Body of pancreas (tissue), 4 donors: ENCODE measurements around the gene CIAPIN1. TPM values are rescaled to one million over a fixed set of nuclear protein-coding genes. Genes with fewer than 3 reads are reported as not detected.

ENCODE experiments used
- ATAC-seq: fragments of 150-250 bp; one replicate; pipeline ENCODE4 v1.9.1; 2016
- DNase-seq, 4 donors: peaks; one replicate each; pipeline ENCODE4 v3.0.0-alpha.2; 2019
- H3K27ac ChIP-seq, 4 donors: fragments of 200-600 bp; sonication (generic); 1 replicate in 3 of 4; 2 replicates in 1 of 4; pipeline versions ENCODE4 v1.5.1 to v1.6.1; 2016 to 2019; ENCODE audit warnings: mild to moderate bottlenecking in 1 of 4, mixed read lengths in 1 of 4, moderate library complexity in 1 of 4
- H3K27me3 ChIP-seq, 2 donors: fragments of 200-600 bp; sonication (generic); one replicate each; pipeline ENCODE4 v1.6.0; 2016; ENCODE audit warnings: mild to moderate bottlenecking in 1 of 2
- H3K36me3 ChIP-seq, 2 donors: fragments of 200-600 bp; sonication (generic); replicated peaks in 1 of 2; 2 replicates each; pipeline ENCODE4 v1.5.1; 2016; ENCODE audit warnings: low read depth in 2 of 2; ENCODE audit not compliant: insufficient read depth in 1 of 2
- H3K4me1 ChIP-seq: fragments of 200-600 bp; sonication (generic); one replicate; pipeline ENCODE4 v1.6.0; 2016
- H3K4me3 ChIP-seq, 2 donors: fragments of 200-600 bp; sonication (generic); 1 replicate in 1 of 2; 2 replicates in 1 of 2; pipeline ENCODE4 v1.5.1; 2016 to 2019
- H3K9me3 ChIP-seq, 3 donors: fragments of 200-600 bp; sonication (generic); 1 replicate in 2 of 3; 2 replicates in 1 of 3; pipeline ENCODE4 v1.5.1; 2016
- POLR2A ChIP-seq, 3 donors: fragments of 450-650 bp; IDR thresholded peaks; one replicate each; pipeline ENCODE4 v1.6.1; 2016; ENCODE audit warnings: antibody characterized with exemption in 3 of 3, mild to moderate bottlenecking in 2 of 3
- WGBS, 2 donors: methylation state at CpG; one replicate each; pipeline ENCODE4 v1.1.5; 2017; 5-methylcytosine and 5-hydroxymethylcytosine counted together
- intact Hi-C: fragments of 100-400 bp; cut with DNase I; formaldehyde crosslinking; loops from one replicate; pipeline ENCODE4 v1.15.1; 2023
- total RNA-seq, 2 donors: library from RNA; depleted of rRNA; stranded (reverse); fragments of >200 nt; gene quantifications; one replicate each; pipeline ENCODE4 v1.1.0, GENCODE V29; 2016
- TF ChIP-seq, protein P1 (sequence below), 7 experiments: fragments of 450-650 bp in 4 of 7; fragments of 200-600 bp in 3 of 7; sonication (generic) in 3 of 7; IDR thresholded peaks; one replicate each; pipeline ENCODE4 v1.5.1; 2016 to 2019; ENCODE audit warnings: antibody characterized with exemption in 7 of 7

The CIAPIN1 gene
- total RNA-seq, 2 donors from 2014 or later: 13.5 to 19.4 TPM

DNA sequence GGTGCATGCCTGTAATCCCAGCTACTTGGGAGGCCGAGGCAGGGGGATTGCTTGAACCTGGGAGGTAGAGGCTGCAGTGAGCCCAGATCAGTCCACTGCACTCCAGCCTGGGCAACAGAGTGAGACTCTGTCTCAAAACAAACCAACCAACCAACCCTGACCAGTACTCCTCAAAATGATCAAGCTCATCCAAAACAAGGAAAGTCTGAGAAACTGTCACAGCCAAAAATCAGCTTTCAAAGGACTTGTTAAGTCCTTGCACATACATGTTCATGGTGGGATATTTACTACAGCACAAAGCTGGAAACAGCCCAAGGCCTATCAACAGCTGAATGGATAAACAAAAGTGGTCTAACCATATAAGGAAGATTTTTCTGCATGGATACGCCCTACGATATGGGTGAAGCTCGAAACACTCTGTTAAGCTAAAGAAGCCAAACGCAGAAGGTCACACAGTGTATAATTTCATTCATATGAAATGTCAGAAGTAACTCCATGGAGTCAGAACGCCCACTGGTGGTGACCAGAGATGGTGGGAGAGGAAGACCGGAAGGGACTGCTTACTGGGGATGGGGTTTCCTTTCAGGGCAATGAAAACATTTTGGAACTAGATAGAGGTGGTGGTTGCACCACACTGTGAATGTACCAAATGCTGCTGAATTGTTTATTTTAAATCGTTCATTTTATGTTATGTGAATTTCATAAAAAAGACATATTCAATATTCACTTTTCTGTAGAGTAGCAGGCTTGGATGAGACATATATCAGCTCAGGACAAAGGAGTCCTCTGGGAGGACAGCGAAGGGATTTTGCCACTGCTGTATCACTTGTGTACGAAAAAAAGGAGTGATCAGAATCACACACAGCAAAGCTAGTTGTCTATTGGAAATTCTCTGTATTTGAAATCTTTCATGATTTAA lies 24.9 kb downstream of the CIAPIN1 start:
- WGBS, 2 donors: 22 to 29% methylated on average over 10 of the region's 10 CpGs

DNA sequence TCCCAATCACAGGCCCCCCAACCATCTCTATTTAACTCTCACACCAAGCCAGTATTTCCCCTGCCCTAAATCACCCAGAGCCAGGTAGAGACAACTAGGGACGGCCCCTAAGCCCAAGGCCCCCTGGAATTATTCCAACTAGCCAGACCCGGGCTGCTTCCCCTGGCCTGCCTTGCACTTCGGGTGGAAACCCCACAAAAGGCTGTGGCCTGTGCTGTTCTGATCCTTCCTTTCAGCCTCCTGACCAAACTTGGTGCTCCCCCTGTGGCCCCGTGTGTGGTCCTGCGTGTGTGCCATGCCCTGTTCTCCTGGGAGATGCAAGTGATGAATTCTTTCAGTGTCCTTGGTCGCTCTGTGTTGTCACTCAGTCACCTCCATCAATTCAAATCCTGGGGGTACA lies 27.7 kb downstream of the CIAPIN1 start:
- WGBS, 2 donors: 55 to 59% methylated on average over 6 of the region's 6 CpGs
- TF ChIP-seq, protein P1, sequence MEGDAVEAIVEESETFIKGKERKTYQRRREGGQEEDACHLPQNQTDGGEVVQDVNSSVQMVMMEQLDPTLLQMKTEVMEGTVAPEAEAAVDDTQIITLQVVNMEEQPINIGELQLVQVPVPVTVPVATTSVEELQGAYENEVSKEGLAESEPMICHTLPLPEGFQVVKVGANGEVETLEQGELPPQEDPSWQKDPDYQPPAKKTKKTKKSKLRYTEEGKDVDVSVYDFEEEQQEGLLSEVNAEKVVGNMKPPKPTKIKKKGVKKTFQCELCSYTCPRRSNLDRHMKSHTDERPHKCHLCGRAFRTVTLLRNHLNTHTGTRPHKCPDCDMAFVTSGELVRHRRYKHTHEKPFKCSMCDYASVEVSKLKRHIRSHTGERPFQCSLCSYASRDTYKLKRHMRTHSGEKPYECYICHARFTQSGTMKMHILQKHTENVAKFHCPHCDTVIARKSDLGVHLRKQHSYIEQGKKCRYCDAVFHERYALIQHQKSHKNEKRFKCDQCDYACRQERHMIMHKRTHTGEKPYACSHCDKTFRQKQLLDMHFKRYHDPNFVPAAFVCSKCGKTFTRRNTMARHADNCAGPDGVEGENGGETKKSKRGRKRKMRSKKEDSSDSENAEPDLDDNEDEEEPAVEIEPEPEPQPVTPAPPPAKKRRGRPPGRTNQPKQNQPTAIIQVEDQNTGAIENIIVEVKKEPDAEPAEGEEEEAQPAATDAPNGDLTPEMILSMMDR (IDR thresholded peaks at IDR 0.05): no peak
- TF ChIP-seq POLR2A (IDR thresholded peaks at IDR 0.05): no peak
- Histone ChIP-seq H3K27me3 (no peaks in the 10 kb centered on the region), H3K9me3 (no peaks in the 10 kb centered on the region), H3K36me3 (no peaks in the 10 kb centered on the region), H3K4me3 (no peak overlapping the region), H3K4me1 (peaks cover 23% of the 10 kb centered on the region), H3K27ac (no peak overlapping the region)
- DNase-seq (no peak), ATAC-seq (no peak)
- intact Hi-C loops: loop anchor here (5.0 kb wide), 1 partner anchor 98 kb away; no protein-coding TSS in a partner anchor

More for the DNA sequence above, 24.9 kb downstream of the CIAPIN1 start:
- TF ChIP-seq, protein P1 (IDR thresholded peaks at IDR 0.05): peak; percentile 29 to 73 (median 56)
- no peak for TF ChIP-seq POLR2A (IDR thresholded peaks at IDR 0.05)
- H3K4me3 ChIP-seq: no peak overlapping the region
- no peaks in the 10 kb centered on the region for H3K27me3 ChIP-seq
- intact Hi-C loops: no loop called here
- H3K4me1 ChIP-seq: peaks cover 14% of the 10 kb centered on the region
- DNase-seq (peak; percentile 54 to 73 (median 66)), ATAC-seq (peak; percentile 62)
- H3K36me3 ChIP-seq: no peaks in the 10 kb centered on the region
- no peaks in the 10 kb centered on the region for H3K9me3 ChIP-seq
- no peak overlapping the region for H3K27ac ChIP-seq

DNA sequence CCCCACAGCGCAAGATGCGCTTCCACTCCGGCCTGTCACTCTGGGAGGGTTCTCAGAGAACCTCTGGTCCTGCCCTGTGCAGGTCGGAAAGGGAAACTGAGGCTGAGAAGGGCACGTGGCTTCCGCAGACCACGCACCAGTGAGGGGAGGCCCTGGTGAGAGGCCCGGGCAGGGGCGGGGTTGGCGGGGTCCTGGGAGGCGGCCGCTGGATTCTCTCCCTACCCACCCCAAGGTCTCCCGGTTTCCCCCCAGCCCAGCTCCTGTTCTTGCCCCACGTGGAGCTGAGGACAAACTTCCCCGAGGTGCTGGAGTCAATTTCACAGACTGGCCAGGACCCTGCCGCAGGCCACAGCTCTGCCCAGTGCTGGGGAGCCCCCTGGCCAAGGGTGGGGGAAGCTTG lies 31.1 kb downstream of the CIAPIN1 start:
- Histone ChIP-seq H3K27me3 (no peaks in the 10 kb centered on the region), H3K27ac (no peak overlapping the region), H3K9me3 (no peaks in the 10 kb centered on the region), H3K4me1 (peaks cover 18% of the 10 kb centered on the region), H3K36me3 (no peaks in the 10 kb centered on the region), H3K4me3 (no peak overlapping the region)
- intact Hi-C loops: loop anchor here (2.0 to 5.0 kb wide), 2 partner anchors 101 to 113 kb away; no protein-coding TSS in a partner anchor
- WGBS, 2 donors: 71 to 81% methylated on average over 6 to 13 of the region's 16 CpGs
- DNase-seq (no peak), ATAC-seq (no peak)
- TF ChIP-seq, protein P1 (IDR thresholded peaks at IDR 0.05): no peak
- no peak for TF ChIP-seq POLR2A (IDR thresholded peaks at IDR 0.05)

DNA sequence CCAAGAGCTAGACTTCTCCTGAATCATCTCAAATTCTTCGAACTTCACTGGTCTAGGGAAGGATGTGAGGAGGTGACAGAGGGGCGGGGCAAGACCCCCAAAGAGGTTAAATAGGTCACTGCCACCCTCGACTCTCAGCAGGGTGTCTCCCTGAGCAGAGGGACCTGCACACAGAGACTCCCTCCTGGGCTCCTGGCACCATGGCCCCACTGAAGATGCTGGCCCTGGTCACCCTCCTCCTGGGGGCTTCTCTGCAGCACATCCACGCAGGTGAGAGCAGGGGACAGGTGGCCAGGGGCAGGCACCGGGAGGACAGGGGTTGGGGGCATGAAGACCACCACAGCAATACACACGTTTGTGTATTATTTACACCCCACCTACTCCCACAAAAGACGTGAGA lies 33.5 kb downstream of the CIAPIN1 start:
- no peak overlapping the region for H3K27ac ChIP-seq
- TF ChIP-seq, protein P1 (IDR thresholded peaks at IDR 0.05): no peak
- no peak for TF ChIP-seq POLR2A (IDR thresholded peaks at IDR 0.05)
- no peak for DNase-seq
- no peaks in the 10 kb centered on the region for H3K27me3 ChIP-seq
- H3K9me3 ChIP-seq: no peaks in the 10 kb centered on the region
- no peak overlapping the region for H3K4me3 ChIP-seq
- peaks cover 12% of the 10 kb centered on the region for H3K4me1 ChIP-seq
- H3K36me3 ChIP-seq: no peaks in the 10 kb centered on the region
- intact Hi-C loops: no loop called here
- WGBS, 2 donors: 52 to 66% methylated on average over 4 to 7 of the region's 7 CpGs
- no peak for ATAC-seq
